Hepatocyte (in vitro differentiated cells): ENCODE measurements around the gene LYPD5.

ENCODE experiments used
- EZH2 ChIP-seq: fragments of 200-600 bp; sonication (generic); IDR thresholded peaks from 2 replicates; pipeline ENCODE4 v1.6.1; 2016; ENCODE audit warnings: antibody characterized with exemption, mild to moderate bottlenecking, borderline replicate concordance
- EZH2phosphoT487 ChIP-seq: fragments of 200-600 bp; sonication (generic); IDR thresholded peaks from one replicate; pipeline ENCODE4 v1.6.1; 2018; ENCODE audit warnings: antibody characterized with exemption, mild to moderate bottlenecking, low read depth, moderate library complexity; ENCODE audit not compliant: unreplicated experiment, severe bottlenecking
- TF ChIP-seq, protein P1 (sequence below): fragments of 200-600 bp; sonication (generic); IDR thresholded peaks from 2 replicates; pipeline ENCODE4 v1.5.1; 2016; ENCODE audit warnings: antibody characterized with exemption, mild to moderate bottlenecking; ENCODE audit not compliant: poor library complexity

DNA sequence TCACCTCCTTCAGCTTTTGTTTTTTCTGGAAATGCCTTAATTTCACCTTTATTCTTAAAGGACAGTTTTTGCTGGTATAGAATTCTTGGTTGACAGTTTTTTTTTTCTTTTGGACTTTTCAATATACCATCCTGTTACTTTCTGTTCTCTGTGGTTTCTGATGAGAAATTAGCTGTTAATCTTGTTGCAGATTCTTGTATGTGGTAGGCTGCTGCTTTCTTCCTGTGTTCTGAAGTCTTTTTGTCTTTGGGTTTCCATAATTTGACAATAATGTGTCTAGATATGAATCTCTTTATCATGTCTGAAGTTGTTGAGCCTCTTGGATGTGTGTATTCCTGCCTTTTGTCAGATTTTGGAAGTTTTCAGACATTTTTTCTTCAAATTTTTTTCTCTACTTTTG is 36.9 kb upstream of the LYPD5 start:
- TF ChIP-seq, protein P1, sequence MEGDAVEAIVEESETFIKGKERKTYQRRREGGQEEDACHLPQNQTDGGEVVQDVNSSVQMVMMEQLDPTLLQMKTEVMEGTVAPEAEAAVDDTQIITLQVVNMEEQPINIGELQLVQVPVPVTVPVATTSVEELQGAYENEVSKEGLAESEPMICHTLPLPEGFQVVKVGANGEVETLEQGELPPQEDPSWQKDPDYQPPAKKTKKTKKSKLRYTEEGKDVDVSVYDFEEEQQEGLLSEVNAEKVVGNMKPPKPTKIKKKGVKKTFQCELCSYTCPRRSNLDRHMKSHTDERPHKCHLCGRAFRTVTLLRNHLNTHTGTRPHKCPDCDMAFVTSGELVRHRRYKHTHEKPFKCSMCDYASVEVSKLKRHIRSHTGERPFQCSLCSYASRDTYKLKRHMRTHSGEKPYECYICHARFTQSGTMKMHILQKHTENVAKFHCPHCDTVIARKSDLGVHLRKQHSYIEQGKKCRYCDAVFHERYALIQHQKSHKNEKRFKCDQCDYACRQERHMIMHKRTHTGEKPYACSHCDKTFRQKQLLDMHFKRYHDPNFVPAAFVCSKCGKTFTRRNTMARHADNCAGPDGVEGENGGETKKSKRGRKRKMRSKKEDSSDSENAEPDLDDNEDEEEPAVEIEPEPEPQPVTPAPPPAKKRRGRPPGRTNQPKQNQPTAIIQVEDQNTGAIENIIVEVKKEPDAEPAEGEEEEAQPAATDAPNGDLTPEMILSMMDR, result no peak
- TF ChIP-seq EZH2phosphoT487 (no peak), EZH2 (no peak)
